Ramos (cell line): ENCODE data around the gene RNASE11.
"Not testable (repeated sequence)": the region's sequence is repeated elsewhere in the genome, so short reads cannot be mapped to it uniquely, and the experiment has no call there.

ENCODE experiments used
- in situ Hi-C: fragments of 300-500 bp; cut with MboI; formaldehyde crosslinking; loops from one replicate; pipeline ENCODE4 v1.14.3; 2022; ENCODE audit warnings: low sequenced_read_pairs; ENCODE audit not compliant: unreplicated experiment

Gene RNASE11

DNA sequence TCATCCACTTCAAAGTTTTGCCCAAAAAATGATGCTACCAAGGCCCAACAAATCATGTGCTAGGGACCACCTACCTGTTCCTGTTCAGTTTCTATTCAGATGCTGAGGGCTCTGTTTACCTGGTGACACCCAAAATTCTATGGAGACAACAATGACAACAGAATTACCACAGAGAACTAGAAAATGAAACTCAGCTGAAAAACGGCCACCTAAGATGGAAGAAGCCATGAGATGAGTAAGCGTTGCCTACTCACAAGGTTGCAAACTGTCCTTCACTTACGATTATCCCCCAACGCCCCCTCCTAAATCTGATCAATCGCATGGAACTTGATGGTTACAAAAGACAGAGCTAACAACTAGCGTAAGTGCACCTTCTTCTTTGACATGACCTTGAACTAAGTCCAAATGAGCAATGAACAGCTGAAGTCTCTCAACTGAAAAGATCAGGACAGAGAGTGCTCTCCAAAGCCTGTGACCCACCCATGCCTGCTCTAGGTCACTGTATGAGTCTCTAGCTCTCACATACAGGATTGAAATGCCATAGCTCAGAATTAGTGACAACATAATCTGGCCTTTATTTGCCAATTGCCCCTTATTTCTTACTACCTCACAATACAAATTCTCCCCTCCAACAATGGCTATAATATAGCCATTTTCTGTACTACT is at the start of gene RNASE11:
Gene RNASE11, minus strand, starts transcription at position 513 of the 666 bp plus-strand sequence.
- in situ Hi-C loops = no loop called here

- in situ Hi-C loops = no loop called here
Observed at GRCh38 chr14:20632831-20633691, 45.3 kb upstream of the RNASE11 start.

DNA sequence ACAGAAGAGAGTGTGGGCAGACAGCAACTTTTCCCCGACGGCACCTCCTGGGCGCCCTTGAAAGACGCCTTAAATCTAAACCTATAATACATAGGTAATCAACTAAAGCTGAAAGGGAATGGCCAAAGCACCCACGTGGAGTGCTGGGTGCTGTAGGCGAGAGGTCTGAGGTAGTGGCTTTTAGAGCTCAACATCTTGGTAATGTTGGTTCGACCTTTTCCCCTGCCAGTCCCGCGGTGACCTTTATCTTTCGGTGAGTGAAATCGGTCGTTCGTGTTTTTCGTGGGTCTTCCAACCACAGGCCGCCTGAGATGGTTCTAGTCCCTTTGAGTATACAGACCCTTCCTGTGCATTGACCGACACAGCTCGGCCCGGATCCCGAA is 44.6 kb upstream of the RNASE11 start:
- in situ Hi-C loops = no loop called here

- in situ Hi-C loops = no loop called here
Observed at GRCh38 chr14:20631880-20632389, 44.1 kb upstream of the RNASE11 start.

GRCh38 chr14:20631023-20631879 is 43.5 kb upstream of the RNASE11 start:
- in situ Hi-C loops = no loop called here

DNA sequence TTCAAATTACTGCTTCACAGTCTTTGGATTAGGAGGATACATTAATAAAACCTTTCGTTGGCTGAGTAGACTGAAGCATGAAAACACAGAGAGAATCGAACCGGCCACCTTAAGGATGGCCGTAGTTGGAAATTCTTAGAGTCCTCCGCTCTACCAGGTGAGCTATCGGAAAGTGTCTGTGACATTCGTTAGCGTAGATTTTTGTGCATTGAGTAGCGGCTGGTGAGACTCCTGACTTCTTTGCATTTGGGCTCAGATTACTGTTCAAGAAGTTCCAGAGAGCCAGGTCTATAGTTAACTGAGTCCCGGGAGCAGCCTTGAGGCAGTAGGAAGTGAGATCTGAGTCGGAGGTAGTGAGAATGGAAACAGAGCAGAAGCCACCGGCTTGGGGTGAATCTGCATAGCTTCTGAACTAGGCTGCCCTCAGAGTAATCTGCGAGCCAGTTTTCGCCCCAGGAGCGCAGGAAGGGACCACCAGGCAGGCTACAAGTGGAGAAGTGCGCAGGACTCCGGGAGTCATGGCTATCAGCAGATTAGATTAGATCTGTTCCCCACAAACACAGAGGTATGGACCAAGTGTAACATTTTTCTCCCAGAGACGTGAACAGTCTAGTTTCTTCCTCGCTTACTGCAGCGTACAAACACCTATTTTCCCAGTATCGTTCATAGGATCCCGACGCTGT is 42.7 kb upstream of the RNASE11 start:
- in situ Hi-C loops = no loop called here

DNA sequence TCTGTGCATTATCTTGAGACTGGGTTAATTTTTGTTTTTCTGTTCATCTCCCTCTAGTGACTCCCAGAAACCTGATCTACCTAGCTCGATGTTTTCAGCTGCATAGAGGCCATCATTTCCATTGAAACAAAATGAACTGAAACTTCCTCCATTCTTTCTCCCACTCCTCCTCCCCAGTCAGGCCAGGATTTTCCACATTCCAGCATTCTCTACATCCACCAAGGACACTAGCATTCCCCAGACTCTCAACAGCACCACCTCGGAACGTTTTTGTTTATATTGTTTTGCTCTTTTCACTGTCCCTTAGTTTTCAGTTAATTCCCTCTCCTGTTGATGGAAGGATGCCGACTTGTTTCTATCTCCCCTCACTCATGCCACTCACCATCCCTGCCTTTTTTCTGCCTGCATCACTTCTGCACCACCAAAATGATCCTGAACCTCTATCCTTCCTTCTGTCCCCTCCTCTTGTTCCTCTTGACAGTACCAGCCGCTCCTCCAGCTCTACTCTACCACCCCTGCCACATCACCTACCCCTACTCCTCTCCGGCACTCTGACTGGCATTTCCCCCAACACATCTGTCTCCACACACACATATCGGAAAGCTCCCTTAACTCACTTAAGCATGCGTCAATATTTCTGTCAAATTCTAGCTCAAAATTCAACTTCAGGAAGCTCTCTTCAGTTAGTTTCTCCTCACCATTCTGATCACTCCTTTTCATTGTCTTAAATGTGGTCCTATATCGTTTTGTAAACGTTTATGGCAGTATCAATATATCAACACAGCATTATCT is 40.5 kb upstream of the RNASE11 start:
- in situ Hi-C loops = no loop called here

GRCh38 chr14:20627346-20628027 is 39.7 kb upstream of the RNASE11 start:
- in situ Hi-C loops = no loop called here

DNA sequence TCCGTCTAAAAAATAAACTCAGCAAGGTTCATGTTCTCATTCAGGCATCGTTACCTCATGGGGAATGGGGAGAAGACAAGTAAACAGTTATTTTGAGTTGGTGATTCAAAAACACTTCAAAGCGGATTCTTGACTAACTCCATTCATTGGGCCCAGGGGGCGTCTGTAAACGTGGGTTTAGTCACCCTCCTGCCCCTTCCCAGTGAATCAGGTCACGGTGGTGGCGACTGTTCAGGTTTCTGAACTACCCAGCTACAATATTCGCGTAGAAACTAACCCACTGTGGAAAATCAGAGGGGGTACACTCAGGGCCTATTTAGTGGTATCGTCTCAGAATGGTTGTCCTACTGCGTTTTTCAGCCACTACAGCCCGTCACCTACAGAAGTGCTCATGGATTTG is 38.5 kb upstream of the RNASE11 start:
- in situ Hi-C loops = no loop called here

GRCh38 chr14:20624495-20625070 is 36.8 kb upstream of the RNASE11 start:
- in situ Hi-C loops = no loop called here

GRCh38 chr14:20623798-20624197 is 36.0 kb upstream of the RNASE11 start:
- in situ Hi-C loops = no loop called here

- in situ Hi-C loops = no loop called here
Observed at GRCh38 chr14:20622816-20623291, 35.1 kb upstream of the RNASE11 start.

DNA sequence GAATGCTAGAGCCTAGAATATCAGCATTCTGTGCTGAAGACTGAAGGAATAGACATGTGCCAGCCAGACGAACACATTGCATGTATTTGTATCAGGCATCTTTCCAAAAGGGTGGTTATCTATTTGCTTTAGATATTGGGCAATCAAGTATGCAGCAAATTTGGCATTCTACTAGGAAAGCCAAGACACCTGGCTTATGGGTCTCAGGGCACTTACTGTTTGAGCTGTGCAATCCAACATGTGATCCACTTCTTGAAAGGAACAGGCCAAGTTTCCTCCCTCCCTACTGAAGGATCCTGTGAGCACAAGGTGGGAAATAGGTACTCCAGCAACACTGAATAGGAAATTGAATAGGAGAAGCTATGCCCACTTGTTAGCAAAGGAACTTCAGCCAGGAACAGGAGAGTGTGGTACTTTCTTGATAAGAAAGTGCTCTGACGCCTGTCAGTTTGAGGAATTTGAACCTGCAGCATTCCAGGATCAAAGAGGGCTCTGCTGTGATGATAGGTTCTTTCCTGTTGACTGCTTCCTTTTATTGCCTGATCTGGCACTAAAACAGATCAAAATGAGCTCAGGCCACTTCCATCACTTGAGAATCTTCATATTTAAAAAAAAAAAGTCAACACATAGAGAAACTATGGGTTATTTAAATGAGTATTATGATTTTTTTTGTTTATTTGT is 33.1 kb upstream of the RNASE11 start:
- in situ Hi-C loops = no loop called here

DNA sequence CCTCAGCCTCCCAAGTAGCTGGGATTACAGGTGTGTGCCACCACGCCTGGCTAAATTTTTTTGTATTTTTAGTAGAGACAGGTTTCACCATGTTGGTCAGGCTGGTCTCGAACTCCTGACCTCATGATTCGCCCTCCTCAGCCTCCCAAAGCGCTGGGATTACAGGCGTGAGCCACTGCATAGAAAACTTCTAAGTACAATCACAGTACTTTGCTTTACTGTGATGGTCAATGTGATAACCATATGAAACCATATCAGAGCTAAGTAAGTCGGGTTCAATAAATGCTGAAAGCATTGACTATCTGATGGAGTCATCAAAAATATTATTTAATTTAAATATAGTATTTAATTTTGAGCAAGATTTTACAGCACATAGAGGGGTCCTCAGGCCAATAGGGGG is 31.9 kb upstream of the RNASE11 start:
- in situ Hi-C loops = not testable (repeated sequence)

DNA sequence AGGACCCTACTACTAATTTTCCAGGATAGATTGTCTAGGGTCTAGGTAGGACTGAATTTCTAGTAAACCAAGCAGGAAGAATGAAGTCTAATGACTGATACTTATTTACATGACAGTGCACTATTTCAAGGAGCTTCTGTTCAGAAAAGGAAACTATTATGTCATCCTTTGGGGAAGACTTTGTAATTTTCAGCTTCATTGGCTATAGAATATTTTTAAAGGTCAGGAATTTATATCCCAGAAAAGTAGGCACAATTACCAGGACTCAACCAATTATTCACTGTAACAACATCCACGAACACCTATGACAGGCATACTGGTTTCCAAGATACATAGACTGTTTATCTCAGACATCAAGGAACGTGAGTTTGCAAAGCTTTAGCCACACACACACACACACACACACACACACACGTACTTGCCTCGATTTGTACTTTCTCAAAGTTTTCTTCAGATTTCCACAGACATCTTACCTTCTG is 30.5 kb upstream of the RNASE11 start:
- in situ Hi-C loops = no loop called here

DNA sequence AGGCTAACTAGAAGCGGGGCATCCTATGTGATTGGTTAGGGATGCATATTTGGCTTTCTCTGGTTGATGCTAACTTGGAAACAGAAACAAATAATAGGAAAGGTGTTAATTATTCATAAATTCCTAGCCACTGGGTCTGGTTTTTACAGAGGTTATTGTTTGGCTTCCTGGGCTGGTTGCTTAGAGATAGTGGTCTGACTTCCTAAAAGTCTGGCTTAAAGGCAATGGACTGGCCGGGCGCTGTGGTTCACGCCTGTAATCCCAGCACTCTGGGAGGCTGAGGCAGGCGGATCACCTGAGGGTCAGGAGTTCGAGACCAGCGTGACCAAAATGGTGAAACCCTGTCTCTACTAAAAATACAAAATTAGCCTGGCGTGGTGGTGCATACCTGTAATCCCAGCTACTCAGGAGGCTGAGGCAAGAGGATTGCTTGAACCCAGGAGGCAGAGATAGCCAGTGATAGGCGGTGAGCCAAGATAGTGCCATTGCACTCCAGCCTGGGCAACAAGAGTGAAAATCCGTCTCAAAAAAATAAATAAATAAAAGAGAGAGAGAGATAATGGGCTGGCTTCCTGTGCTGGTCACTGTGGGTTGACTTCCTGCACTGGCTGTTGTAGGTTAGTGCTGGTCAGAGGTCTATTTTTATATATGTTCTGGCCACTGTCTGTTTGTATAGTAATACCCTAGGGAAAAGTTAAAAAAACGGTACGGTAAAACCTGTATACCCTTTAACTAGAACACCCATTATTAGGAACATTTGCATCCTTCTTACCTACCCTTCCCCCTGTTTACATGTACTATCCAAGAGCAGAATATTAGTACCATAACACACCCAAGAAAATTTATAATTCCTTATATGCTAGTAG is 29.6 kb upstream of the RNASE11 start:
- in situ Hi-C loops = no loop called here

- in situ Hi-C loops = no loop called here
Observed at GRCh38 chr14:20615996-20616395, 28.2 kb upstream of the RNASE11 start.
